ENCODE results near the gene KNDC1. TPM values are rescaled to one million over a fixed set of nuclear protein-coding genes. Genes with fewer than 3 reads are reported as not detected.

The KNDC1 gene
- total RNA-seq, 1 experiment from 2014 or later = 15.7 TPM

- H3K23me2 ChIP-seq (ENCODE audit: insufficient read length, low read depth, low read length, poor library complexity, severe bottlenecking) = no peaks in the 10 kb centered on the region
- DNase-seq = no peak
- H2BK20ac ChIP-seq (ENCODE audit: low read depth, low read length, poor library complexity, severe bottlenecking) = no peak overlapping the region
- H2BK120ac ChIP-seq (ENCODE audit: low read depth, low read length, poor library complexity, severe bottlenecking) = no peak overlapping the region
- H3K79me1 ChIP-seq (ENCODE audit: insufficient read depth, low read depth, low read length, poor library complexity, severe bottlenecking) = no peaks in the 10 kb centered on the region
- H3K14ac ChIP-seq (ENCODE audit: insufficient read depth, low read length) = no peak overlapping the region
- H2AFZ ChIP-seq (ENCODE audit: low read length) = no peak overlapping the region
- H3K9me3 ChIP-seq (ENCODE audit: control insufficient read depth, low read depth, low read length) = no peaks in the 10 kb centered on the region
- no peak for TF ChIP-seq CTCF (conservative IDR thresholded peaks at IDR 0.05)
- no peak overlapping the region for H4K91ac ChIP-seq (ENCODE audit: insufficient read length, low read depth, low read length)
- no peak overlapping the region for H2AK5ac ChIP-seq (ENCODE audit: insufficient read length, low read length)
- H3K18ac ChIP-seq (ENCODE audit: insufficient read length, low read depth, low read length) = no peak overlapping the region
- no peak overlapping the region for H2BK15ac ChIP-seq (ENCODE audit: low read depth, low read length)
- H3K27ac ChIP-seq (ENCODE audit: insufficient read length, low read depth, low read length) = no peak overlapping the region
- no peak overlapping the region for H3K4ac ChIP-seq (ENCODE audit: low read depth, low read length)
- no peak overlapping the region for H3K23ac ChIP-seq (ENCODE audit: insufficient read length, low read depth, low read length)
- H3T11ph ChIP-seq (ENCODE audit: low read length) = no peak overlapping the region
- H3K27ac Mint-ChIP-seq = no peak overlapping the region
- H3K79me2 ChIP-seq (ENCODE audit: insufficient read depth, low read length) = no peaks in the 10 kb centered on the region
- H2BK5ac ChIP-seq (ENCODE audit: insufficient read length, low read length) = no peak overlapping the region
- H4K8ac ChIP-seq (replicated peaks; ENCODE audit: insufficient read length, low read depth, low read length) = no peak overlapping the region
- H3K4me1 Mint-ChIP-seq = no peaks in the 10 kb centered on the region
- no peak overlapping the region for H3K4me2 ChIP-seq (ENCODE audit: insufficient read depth, insufficient read length, low read length)
- peaks cover 8 to 23% (median 21%) of the 10 kb centered on the region in 3 experiments for H3K36me3 Mint-ChIP-seq (ENCODE audit: insufficient read depth in 1 of 3, low read depth in 3 of 3)
- H4K20me1 ChIP-seq (ENCODE audit: control insufficient read depth, insufficient read depth, insufficient read length) = no peaks in the 10 kb centered on the region
- no CpG with 5 or more reads among the region's 23 CpGs for WGBS (ENCODE audit: extremely low coverage, insufficient read length, low lambda C conversion rate)
- no peaks in the 10 kb centered on the region for H3K27me3 ChIP-seq (ENCODE audit: insufficient read depth, low read length)
- no peak overlapping the region for H2BK12ac ChIP-seq (ENCODE audit: insufficient read length, low read depth, low read length)
- H3K9ac ChIP-seq (ENCODE audit: extremely low read depth, insufficient read length, low read length) = no peak overlapping the region
- no peak overlapping the region for H3K4me3 Mint-ChIP-seq
- H3K9me3 Mint-ChIP-seq = peaks cover 4 to 5% of the 10 kb centered on the region in 2 experiments; a peak in 2 of 5 replicates
- no peaks in the 10 kb centered on the region for H3K4me1 ChIP-seq (ENCODE audit: insufficient read depth, low read length)
- H4K5ac ChIP-seq (ENCODE audit: insufficient read length, low read depth, low read length) = no peak overlapping the region
- H3K27me3 Mint-ChIP-seq (ENCODE audit: low read depth) = no peaks in the 10 kb centered on the region
- H3K56ac ChIP-seq (ENCODE audit: insufficient read length, low read depth, low read length) = no peak overlapping the region
These were observed 24.7 kb downstream of the KNDC1 start for GRCh38 chr10:133184591-133185244.

Data from H9 (cell line).